Panc1 (cell line): ENCODE measurements around the gene DLG2.

Source experiments
- POLR2AphosphoS5 ChIP-seq: IDR thresholded peaks from 2 replicates; pipeline ENCODE4 v1.6.1; 2012; ENCODE audit warnings: mild to moderate bottlenecking, low read depth, low read length, moderate library complexity
- SIN3A ChIP-seq: IDR thresholded peaks from 2 replicates; pipeline ENCODE4 v1.6.1; 2012; ENCODE audit warnings: low read depth, mild to moderate bottlenecking, low read length, moderate library complexity, borderline replicate concordance; ENCODE audit not compliant: insufficient read depth
- TCF7L2 ChIP-seq: IDR thresholded peaks from 2 replicates; pipeline ENCODE4 v1.6.1; 2011; ENCODE audit warnings: mild to moderate bottlenecking, low read depth, low read length, inconsistent platforms
- TF ChIP-seq, protein P1 (sequence below): fragments of 450-650 bp; IDR thresholded peaks from 2 replicates; pipeline ENCODE4 v1.5.1; 2017; ENCODE audit warnings: mild to moderate bottlenecking
- TF ChIP-seq, protein P2 (sequence below), 2 experiments: IDR thresholded peaks; 2 replicates each; pipeline ENCODE4 v1.6.1; 2011 to 2012; ENCODE audit warnings: low read depth in 2 of 2, control low read depth in 1 of 2, low read length in 1 of 2, mild to moderate bottlenecking in 1 of 2, moderate library complexity in 1 of 2; ENCODE audit not compliant: insufficient read depth in 1 of 2

DNA sequence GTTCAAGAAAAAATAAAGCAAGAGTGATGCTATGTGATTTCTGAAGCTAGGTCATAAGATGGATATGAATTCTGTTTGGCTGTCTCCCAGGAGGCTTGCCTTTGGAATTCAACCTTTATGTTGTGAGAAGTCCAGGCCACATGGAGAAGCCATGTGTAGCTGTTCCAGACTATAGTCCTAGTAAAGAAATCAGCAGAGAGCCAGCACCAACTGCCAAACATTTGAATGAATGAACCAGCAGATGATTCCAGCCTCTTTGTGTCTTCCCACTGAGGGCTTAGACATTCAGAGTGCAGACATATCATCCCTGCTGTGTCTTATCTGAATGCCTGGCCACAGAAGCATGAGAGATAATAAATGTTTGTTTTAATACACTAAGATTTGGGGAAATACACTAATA is 1150.6 kb downstream of the DLG2 start:
- TF ChIP-seq, protein P1, sequence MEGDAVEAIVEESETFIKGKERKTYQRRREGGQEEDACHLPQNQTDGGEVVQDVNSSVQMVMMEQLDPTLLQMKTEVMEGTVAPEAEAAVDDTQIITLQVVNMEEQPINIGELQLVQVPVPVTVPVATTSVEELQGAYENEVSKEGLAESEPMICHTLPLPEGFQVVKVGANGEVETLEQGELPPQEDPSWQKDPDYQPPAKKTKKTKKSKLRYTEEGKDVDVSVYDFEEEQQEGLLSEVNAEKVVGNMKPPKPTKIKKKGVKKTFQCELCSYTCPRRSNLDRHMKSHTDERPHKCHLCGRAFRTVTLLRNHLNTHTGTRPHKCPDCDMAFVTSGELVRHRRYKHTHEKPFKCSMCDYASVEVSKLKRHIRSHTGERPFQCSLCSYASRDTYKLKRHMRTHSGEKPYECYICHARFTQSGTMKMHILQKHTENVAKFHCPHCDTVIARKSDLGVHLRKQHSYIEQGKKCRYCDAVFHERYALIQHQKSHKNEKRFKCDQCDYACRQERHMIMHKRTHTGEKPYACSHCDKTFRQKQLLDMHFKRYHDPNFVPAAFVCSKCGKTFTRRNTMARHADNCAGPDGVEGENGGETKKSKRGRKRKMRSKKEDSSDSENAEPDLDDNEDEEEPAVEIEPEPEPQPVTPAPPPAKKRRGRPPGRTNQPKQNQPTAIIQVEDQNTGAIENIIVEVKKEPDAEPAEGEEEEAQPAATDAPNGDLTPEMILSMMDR, result no peak
- TF ChIP-seq, protein P2, sequence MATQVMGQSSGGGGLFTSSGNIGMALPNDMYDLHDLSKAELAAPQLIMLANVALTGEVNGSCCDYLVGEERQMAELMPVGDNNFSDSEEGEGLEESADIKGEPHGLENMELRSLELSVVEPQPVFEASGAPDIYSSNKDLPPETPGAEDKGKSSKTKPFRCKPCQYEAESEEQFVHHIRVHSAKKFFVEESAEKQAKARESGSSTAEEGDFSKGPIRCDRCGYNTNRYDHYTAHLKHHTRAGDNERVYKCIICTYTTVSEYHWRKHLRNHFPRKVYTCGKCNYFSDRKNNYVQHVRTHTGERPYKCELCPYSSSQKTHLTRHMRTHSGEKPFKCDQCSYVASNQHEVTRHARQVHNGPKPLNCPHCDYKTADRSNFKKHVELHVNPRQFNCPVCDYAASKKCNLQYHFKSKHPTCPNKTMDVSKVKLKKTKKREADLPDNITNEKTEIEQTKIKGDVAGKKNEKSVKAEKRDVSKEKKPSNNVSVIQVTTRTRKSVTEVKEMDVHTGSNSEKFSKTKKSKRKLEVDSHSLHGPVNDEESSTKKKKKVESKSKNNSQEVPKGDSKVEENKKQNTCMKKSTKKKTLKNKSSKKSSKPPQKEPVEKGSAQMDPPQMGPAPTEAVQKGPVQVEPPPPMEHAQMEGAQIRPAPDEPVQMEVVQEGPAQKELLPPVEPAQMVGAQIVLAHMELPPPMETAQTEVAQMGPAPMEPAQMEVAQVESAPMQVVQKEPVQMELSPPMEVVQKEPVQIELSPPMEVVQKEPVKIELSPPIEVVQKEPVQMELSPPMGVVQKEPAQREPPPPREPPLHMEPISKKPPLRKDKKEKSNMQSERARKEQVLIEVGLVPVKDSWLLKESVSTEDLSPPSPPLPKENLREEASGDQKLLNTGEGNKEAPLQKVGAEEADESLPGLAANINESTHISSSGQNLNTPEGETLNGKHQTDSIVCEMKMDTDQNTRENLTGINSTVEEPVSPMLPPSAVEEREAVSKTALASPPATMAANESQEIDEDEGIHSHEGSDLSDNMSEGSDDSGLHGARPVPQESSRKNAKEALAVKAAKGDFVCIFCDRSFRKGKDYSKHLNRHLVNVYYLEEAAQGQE (IDR thresholded peaks at IDR 0.05; ENCODE audit: insufficient read depth in 1 of 2, low read depth in 2 of 2, low read length in 1 of 2), result no peak
- no peak for TF ChIP-seq POLR2AphosphoS5
- TF ChIP-seq TCF7L2, result no peak
- no peak for TF ChIP-seq SIN3A
